Esophagus squamous epithelium (tissue), 5 donors: ENCODE measurements around the gene WFS1. TPM values are rescaled to one million over a fixed set of nuclear protein-coding genes. Genes with fewer than 3 reads are reported as not detected.

Experiments
- DNase-seq: peaks from one replicate; lab custom pipeline; 2025; lab: John Stamatoyannopoulos, UW
- H3K27ac ChIP-seq, 4 donors: fragments of 200-600 bp; sonication (generic); one replicate each; pipeline ENCODE4 v1.5.1; 2016 to 2019; ENCODE audit warnings: mild to moderate bottlenecking in 1 of 4
- H3K27me3 ChIP-seq, 4 donors: fragments of 200-600 bp; sonication (generic); 1 replicate in 3 of 4; 2 replicates in 1 of 4; pipeline versions ENCODE4 v1.5.1 to v1.6.0; 2017 to 2021; ENCODE audit warnings: antibody characterized with exemption in 1 of 4
- H3K36me3 ChIP-seq, 3 donors: fragments of 200-600 bp; sonication (generic); one replicate each; pipeline ENCODE4 v1.5.1; 2016 to 2019
- H3K4me1 ChIP-seq, 3 donors: fragments of 200-600 bp; sonication (generic); one replicate each; pipeline ENCODE4 v1.5.1; 2017 to 2019
- H3K4me3 ChIP-seq, 4 donors: fragments of 200-600 bp; sonication (generic); 1 replicate in 3 of 4; 2 replicates in 1 of 4; pipeline ENCODE4 v1.5.1; 2016 to 2019; ENCODE audit warnings: mild to moderate bottlenecking in 2 of 4, moderate library complexity in 1 of 4
- H3K9me3 ChIP-seq, 3 donors: fragments of 200-600 bp; sonication (generic); one replicate each; pipeline ENCODE4 v1.5.1; 2016 to 2019
- POLR2A ChIP-seq, 4 donors: fragments of 450-650 bp; IDR thresholded peaks; one replicate each; pipeline ENCODE4 v1.6.1; 2017; ENCODE audit warnings: antibody characterized with exemption in 4 of 4, mild to moderate bottlenecking in 4 of 4, moderate library complexity in 3 of 4
- WGBS, 2 donors: methylation state at CpG; one replicate each; pipeline ENCODE4 v1.1.5; 2018; 5-methylcytosine and 5-hydroxymethylcytosine counted together
- intact Hi-C: fragments of 100-400 bp; cut with DNase I; formaldehyde crosslinking; loops from one replicate; pipeline ENCODE4 v1.15.0; 2022
- total RNA-seq, 4 donors: library from RNA; depleted of rRNA; stranded (reverse); fragments of >200 nt; gene quantifications; one replicate each; pipeline ENCODE4 v1.1.0, GENCODE V29; 2016
- TF ChIP-seq, protein P1 (sequence below), 6 experiments: fragments of 450-650 bp in 4 of 6; fragments of 200-600 bp in 2 of 6; sonication (generic) in 2 of 6; IDR thresholded peaks; one replicate each; pipeline ENCODE4 v1.5.1; 2016 to 2019; ENCODE audit warnings: antibody characterized with exemption in 6 of 6, mild to moderate bottlenecking in 4 of 6, moderate library complexity in 4 of 6
- donor health status: DM: yes; HTN: yes; CAD: no.

WFS1 gene
- total RNA-seq, 4 donors from 2014 or later: 6.5 to 20.4 (median 9.6) TPM

DNA sequence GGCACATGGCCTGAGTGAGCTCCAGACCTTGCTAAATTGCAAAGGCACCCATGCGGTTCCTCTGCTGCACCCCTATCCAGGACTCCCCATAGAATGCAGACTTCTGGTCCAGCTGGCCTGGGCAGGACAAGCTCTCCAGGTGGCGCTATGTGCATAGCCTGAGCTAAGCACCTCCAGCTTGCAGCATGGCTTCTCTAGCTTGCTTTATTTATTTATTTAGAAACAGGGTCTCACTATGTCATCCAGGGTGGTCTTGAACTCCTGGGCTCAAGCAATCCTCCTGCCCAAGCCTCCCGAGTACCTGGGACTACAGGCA is 5.5 kb upstream of the WFS1 start:
- Histone ChIP-seq H3K36me3 (no peaks in the 10 kb centered on the region), H3K9me3 (no peaks in the 10 kb centered on the region), H3K27ac (no peak overlapping the region), H3K27me3 (peaks cover 0 to 32% (median 0%) of the 10 kb centered on the region in 4 donors), H3K4me1 (peaks cover 3 to 6% (median 4%) of the 10 kb centered on the region in 3 donors), H3K4me3 (no peak overlapping the region)
- WGBS, 2 donors: 72 to 83% methylated on average over 2 to 3 of the region's 3 CpGs
- no peak for DNase-seq
- TF ChIP-seq, protein P1, sequence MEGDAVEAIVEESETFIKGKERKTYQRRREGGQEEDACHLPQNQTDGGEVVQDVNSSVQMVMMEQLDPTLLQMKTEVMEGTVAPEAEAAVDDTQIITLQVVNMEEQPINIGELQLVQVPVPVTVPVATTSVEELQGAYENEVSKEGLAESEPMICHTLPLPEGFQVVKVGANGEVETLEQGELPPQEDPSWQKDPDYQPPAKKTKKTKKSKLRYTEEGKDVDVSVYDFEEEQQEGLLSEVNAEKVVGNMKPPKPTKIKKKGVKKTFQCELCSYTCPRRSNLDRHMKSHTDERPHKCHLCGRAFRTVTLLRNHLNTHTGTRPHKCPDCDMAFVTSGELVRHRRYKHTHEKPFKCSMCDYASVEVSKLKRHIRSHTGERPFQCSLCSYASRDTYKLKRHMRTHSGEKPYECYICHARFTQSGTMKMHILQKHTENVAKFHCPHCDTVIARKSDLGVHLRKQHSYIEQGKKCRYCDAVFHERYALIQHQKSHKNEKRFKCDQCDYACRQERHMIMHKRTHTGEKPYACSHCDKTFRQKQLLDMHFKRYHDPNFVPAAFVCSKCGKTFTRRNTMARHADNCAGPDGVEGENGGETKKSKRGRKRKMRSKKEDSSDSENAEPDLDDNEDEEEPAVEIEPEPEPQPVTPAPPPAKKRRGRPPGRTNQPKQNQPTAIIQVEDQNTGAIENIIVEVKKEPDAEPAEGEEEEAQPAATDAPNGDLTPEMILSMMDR (IDR thresholded peaks at IDR 0.05): peak in 5 of 6 experiments; percentile 33 to 55 (median 40)
- no peak for TF ChIP-seq POLR2A (IDR thresholded peaks at IDR 0.05)
- intact Hi-C loops: no loop called here

DNA sequence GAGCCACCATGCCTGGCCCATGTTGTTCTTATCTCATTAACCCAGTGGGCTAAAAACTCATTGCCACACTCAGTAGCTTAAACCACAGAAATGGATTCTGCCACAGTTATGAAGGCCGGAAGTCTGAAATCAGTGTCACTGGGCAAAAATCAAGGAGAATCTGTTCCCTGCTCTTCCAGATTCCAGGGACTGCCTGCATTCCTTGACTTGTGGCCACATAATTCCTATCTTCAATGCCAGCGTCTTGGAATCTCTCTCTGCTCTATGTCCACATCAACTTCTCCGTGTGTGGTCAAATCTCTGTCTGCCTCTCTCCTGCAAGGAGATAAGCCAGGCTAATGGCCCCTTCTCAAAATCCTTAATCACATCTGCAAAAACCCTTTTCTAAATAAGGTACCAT is 4.1 kb upstream of the WFS1 start:
- H3K27ac ChIP-seq: no peak overlapping the region
- H3K36me3 ChIP-seq: no peaks in the 10 kb centered on the region
- no peak overlapping the region for H3K4me3 ChIP-seq
- no peaks in the 10 kb centered on the region for H3K9me3 ChIP-seq
- intact Hi-C loops: no loop called here
- TF ChIP-seq POLR2A (IDR thresholded peaks at IDR 0.05): no peak
- TF ChIP-seq, protein P1 (IDR thresholded peaks at IDR 0.05): no peak
- 70 to 88% methylated on average over 3 of the region's 3 CpGs for WGBS, 2 donors
- peaks cover 0 to 31% (median 0%) of the 10 kb centered on the region in 4 donors for H3K27me3 ChIP-seq
- peaks cover 6 to 16% (median 10%) of the 10 kb centered on the region in 3 donors for H3K4me1 ChIP-seq
- no peak for DNase-seq

DNA sequence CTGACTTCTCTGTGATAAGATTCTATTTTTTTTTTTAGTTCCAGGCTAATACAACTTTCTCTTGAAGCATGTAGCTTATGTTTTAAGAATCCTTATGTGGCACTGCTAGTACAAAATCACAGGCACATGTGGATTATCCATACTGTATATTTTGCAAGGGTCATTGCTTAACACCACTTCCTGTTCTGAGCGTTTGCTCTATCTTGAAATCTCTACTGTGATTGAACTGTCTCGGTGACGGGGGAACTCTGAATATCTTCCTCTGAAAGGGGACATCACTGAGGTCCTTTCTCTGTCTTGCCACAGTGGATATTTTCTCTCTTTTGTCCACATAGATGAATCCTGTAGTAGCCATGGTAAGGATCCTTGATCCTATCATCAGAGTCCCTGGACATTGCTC is 2.1 kb upstream of the WFS1 start:
- Histone ChIP-seq H3K9me3 (no peaks in the 10 kb centered on the region), H3K4me3 (no peak overlapping the region), H3K27ac (no peak overlapping the region), H3K4me1 (peaks cover 17 to 37% (median 19%) of the 10 kb centered on the region in 3 donors), H3K27me3 (peaks cover 0 to 26% (median 0%) of the 10 kb centered on the region in 4 donors), H3K36me3 (no peaks in the 10 kb centered on the region)
- 35 to 43% methylated on average over 3 of the region's 3 CpGs for WGBS, 2 donors
- TF ChIP-seq, protein P1 (IDR thresholded peaks at IDR 0.05): no peak
- TF ChIP-seq POLR2A (IDR thresholded peaks at IDR 0.05): no peak
- intact Hi-C loops: no loop called here
- DNase-seq: no peak

DNA sequence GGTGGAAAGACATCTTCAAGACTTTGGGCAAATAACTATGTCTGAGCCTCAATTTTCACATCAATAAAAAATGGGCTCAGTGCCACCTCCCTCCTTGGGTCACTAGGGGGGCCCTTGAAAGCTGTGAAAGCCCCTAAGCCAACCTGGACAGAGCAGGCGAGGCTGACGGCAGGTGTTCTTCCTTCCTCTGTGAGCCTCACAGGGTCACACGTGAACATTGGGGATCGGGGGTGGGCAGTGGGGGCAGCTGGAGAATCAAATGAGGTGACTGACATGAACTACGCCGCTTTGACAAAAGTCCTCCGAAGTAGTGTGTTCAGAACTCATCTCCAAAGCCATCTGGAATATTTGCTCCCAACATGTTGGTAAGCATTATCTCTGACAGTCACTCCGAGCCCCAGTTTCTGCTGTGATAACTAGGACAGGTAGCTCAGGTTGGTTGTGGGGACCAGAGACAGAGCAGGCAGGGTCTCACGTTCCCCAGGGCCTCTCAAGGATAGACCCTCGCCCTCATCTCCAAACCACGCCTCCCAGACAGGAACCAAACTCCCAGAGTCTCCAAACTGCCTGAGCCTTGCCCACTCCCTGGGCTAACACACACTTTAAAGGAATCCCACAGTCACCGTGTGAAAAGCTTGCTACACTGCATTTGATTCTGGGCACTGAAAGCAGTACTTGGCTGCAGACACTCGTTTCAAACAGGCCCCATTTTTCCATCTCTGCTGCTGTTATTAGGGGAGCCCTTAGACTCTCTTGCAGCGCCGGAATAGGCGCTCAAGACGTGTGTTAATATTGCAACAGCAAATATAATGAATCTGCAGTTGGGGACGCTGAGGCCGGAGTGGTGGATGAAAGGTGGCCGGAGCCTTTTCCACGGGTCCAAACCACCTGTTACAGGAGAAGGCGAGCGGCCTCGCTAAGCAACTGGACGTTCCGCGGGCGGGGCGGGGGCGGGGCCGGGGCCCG is 717 bp upstream of the WFS1 start:
- TF ChIP-seq, protein P1 (IDR thresholded peaks at IDR 0.05): no peak
- no peak for TF ChIP-seq POLR2A (IDR thresholded peaks at IDR 0.05)
- Histone ChIP-seq H3K4me1 (peaks cover 29 to 50% (median 32%) of the 10 kb centered on the region in 3 donors), H3K4me3 (peak overlapping the region; percentile 3 to 93 (median 78)), H3K27ac (peak overlapping the region in 3 of 4 donors; percentile 39 to 60 (median 46)), H3K36me3 (no peaks in the 10 kb centered on the region), H3K27me3 (peaks cover 0 to 17% (median 0%) of the 10 kb centered on the region in 4 donors), H3K9me3 (no peaks in the 10 kb centered on the region)
- intact Hi-C loops: no loop called here
- DNase-seq: no peak
- WGBS, 2 donors: 24 to 37% methylated on average over 19 of the region's 32 CpGs

DNA sequence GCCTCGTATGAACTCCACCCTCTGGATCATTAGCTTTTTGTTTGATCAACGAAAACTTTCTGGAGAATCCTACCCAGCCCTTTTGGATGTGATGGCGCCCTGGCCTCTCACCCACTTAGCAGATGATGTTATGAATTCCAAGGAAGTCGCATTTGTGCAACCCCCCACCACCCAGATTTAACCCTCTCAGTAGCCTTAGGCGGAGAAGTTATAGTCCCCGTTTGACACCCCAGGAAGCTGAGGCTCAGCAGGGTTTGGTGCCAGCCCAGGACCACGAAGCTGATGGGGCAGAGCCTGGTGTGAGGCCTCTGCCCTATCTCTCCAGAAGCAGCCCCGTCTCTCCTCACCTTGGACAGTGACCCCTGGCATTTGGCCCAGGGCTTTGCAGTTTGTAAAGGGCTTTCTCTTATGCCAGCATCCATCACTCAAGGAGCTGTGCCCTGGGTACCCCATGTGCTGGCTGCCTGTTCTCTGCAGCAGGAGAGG is 1.0 kb downstream of the WFS1 start:
- intact Hi-C loops: no loop called here
- peak overlapping the region; percentile 65 to 93 (median 86) for H3K4me3 ChIP-seq
- DNase-seq: no peak

More for the DNA sequence above, 1.0 kb downstream of the WFS1 start:
- H3K27ac ChIP-seq: peak overlapping the region; percentile 73 to 91 (median 84)
- WGBS, 2 donors: 19 to 50% methylated on average over 5 to 6 of the region's 8 CpGs
- H3K27me3 ChIP-seq: peaks cover 0 to 23% (median 0%) of the 10 kb centered on the region in 4 donors
- peaks cover 29 to 67% (median 38%) of the 10 kb centered on the region in 3 donors for H3K4me1 ChIP-seq
- TF ChIP-seq, protein P1 (IDR thresholded peaks at IDR 0.05): no peak
- H3K9me3 ChIP-seq: no peaks in the 10 kb centered on the region
- no peaks in the 10 kb centered on the region for H3K36me3 ChIP-seq
